GM12892 (cell line): ENCODE results near the gene TTLL4.

ENCODE experiments used
- POLR2A ChIP-seq: IDR thresholded peaks from 2 replicates; pipeline ENCODE4 v1.6.1; 2011; ENCODE audit warnings: low read depth, low read length, control low read depth
- POLR2AphosphoS5 ChIP-seq: IDR thresholded peaks from 2 replicates; pipeline ENCODE4 v1.6.1; 2011; ENCODE audit warnings: low read depth, low read length, control low read depth
- TAF1 ChIP-seq: IDR thresholded peaks from 2 replicates; pipeline ENCODE4 v1.6.1; 2011; ENCODE audit warnings: low read depth, mild to moderate bottlenecking, control low read depth, low read length, borderline replicate concordance

- TF ChIP-seq TAF1 (no peak), POLR2AphosphoS5 (no peak), POLR2A (no peak)
Observed at GRCh38 chr2:218721488-218721887, 10.9 kb downstream of the TTLL4 start.
